Lung (tissue), 16 donors: Measurements from ENCODE around the gene PRSS23. TPM values are rescaled to one million over a fixed set of nuclear protein-coding genes. Genes with fewer than 3 reads are reported as not detected.

ENCODE experiments used
- ATAC-seq: fragments of 200-7000 bp; cut with Tn5 transposase; one replicate; pipeline ENCODE4 v1.9.1; 2020; ENCODE audit warnings: moderate number of reproducible peaks; ENCODE audit not compliant: insufficient read depth, low FRiP score
- DNase-seq, 3 donors: peaks; one replicate each; pipeline ENCODE4 v3.0.0-alpha.2; 2013 to 2017
- H3K27ac ChIP-seq, 2 donors: one replicate each; pipeline ENCODE4 v1.5.1; 2013; ENCODE audit warnings: mild to moderate bottlenecking in 2 of 2, moderate library complexity in 2 of 2, control low read depth in 1 of 2, inconsistent platforms in 1 of 2, low read depth in 1 of 2, low read length in 1 of 2
- H3K27me3 ChIP-seq, 3 donors: one replicate each; pipeline ENCODE4 v1.5.1; 2013; ENCODE audit warnings: low read length in 2 of 3; ENCODE audit not compliant: control insufficient read depth in 3 of 3, insufficient read depth in 3 of 3
- H3K36me3 ChIP-seq, 4 donors: one replicate each; pipeline ENCODE4 v1.5.1; 2013; ENCODE audit warnings: low read length in 4 of 4, mild to moderate bottlenecking in 1 of 4, moderate library complexity in 1 of 4; ENCODE audit not compliant: control insufficient read depth in 4 of 4, insufficient read depth in 4 of 4
- H3K4me1 ChIP-seq, 5 donors: one replicate each; pipeline ENCODE4 v1.5.1; 2013; ENCODE audit warnings: low read length in 5 of 5, mild to moderate bottlenecking in 2 of 5, moderate library complexity in 1 of 5; ENCODE audit not compliant: control insufficient read depth in 5 of 5, insufficient read depth in 5 of 5
- H3K4me3 ChIP-seq: one replicate; pipeline ENCODE4 v1.5.1; 2013; ENCODE audit warnings: mild to moderate bottlenecking, control low read depth, moderate library complexity
- H3K9ac ChIP-seq, 2 donors: one replicate each; pipeline ENCODE4 v1.5.1; 2013; ENCODE audit warnings: low read length in 2 of 2, control low read depth in 1 of 2; ENCODE audit not compliant: insufficient read depth in 1 of 2
- H3K9me3 ChIP-seq, 4 donors: one replicate each; pipeline ENCODE4 v1.5.1; 2013; ENCODE audit warnings: low read length in 3 of 4, mild to moderate bottlenecking in 1 of 4, moderate library complexity in 1 of 4; ENCODE audit not compliant: control insufficient read depth in 4 of 4, insufficient read depth in 3 of 4
- CTCF ChIP-seq: IDR thresholded peaks from 2 replicates; pipeline ENCODE4 v1.5.1; 2012; ENCODE audit warnings: mild to moderate bottlenecking; ENCODE audit errors: control extremely low read depth, extremely low read depth
- WGBS, 2 donors: extraction: QIAGEN DNeasy Blood & Tissue Kit; methylation state at CpG; one replicate each; pipeline ENCODE4 v1.1.7; 2013; 5-methylcytosine and 5-hydroxymethylcytosine counted together
- long read RNA-seq, 5 donors: transcript quantifications; one replicate each; lab custom pipeline, GENCODE V29; 2026
- polyA plus RNA-seq, 2 donors: library from polyadenylated mRNA; stranded (reverse); fragments of 200-250 nt; gene quantifications; one replicate each; pipeline ENCODE4 v1.2.1, GENCODE V29; 2013
- total RNA-seq, 2 donors: library from RNA; depleted of rRNA in 1 of 2; stranded (reverse); fragments of >200 nt in 1 of 2; gene quantifications; one replicate each; pipeline ENCODE4 v1.2.1, GENCODE V29; 2014 to 2021
- donor health status: control.
- donor health status: control.
- donor health status: Bipolar disorder and iron deficiency.
- donor health status: healthy.
- donor health status: DM: yes; HTN: yes; CAD: no.

The PRSS23 gene
- 10 to 100 TPM; 19.3 to 86.7 TPM for total RNA-seq
- 10 to 100 TPM in 1 of 2 donors, 1 to 10 TPM in 1; 9.9 to 50.8 TPM for polyA plus RNA-seq
- long read RNA-seq, donor 1, full-length matches to known transcripts = 68 of 68 reads
- long read RNA-seq, donor 1, partial matches to known transcripts = 0 of 68 reads
- long read RNA-seq, donor 1, other reads (novel, unspliced or antisense) = 0 of 68 reads
- long read RNA-seq, donor 2, full-length matches to known transcripts = 27 of 27 reads
- long read RNA-seq, donor 2, partial matches to known transcripts = 0 of 27 reads
- long read RNA-seq, donor 2, other reads (novel, unspliced or antisense) = 0 of 27 reads
- long read RNA-seq, donor 3, full-length matches to known transcripts = 21 of 21 reads
- long read RNA-seq, donor 3, partial matches to known transcripts = 0 of 21 reads
- long read RNA-seq, donor 3, other reads (novel, unspliced or antisense) = 0 of 21 reads
- long read RNA-seq, donor 4, full-length matches to known transcripts = 30 of 48 reads
- long read RNA-seq, donor 4, partial matches to known transcripts = 18 of 48 reads
- long read RNA-seq, donor 4, other reads (novel, unspliced or antisense) = 0 of 48 reads
- long read RNA-seq, donor 5, full-length matches to known transcripts = 77 of 100 reads
- long read RNA-seq, donor 5, partial matches to known transcripts = 23 of 100 reads
- long read RNA-seq, donor 5, other reads (novel, unspliced or antisense) = 0 of 100 reads

- peak; percentile 87 for ATAC-seq
- H3K27me3 ChIP-seq = peaks cover 0 to 10% (median 0%) of the 10 kb centered on the region in 3 donors
- no peaks in the 10 kb centered on the region for H3K36me3 ChIP-seq
- no peak for TF ChIP-seq CTCF
- peak within 1 kb of the TSS; percentile 72 for H3K4me3 ChIP-seq
- peak; percentile 70 to 85 (median 80) for DNase-seq
- H3K27ac ChIP-seq = peak within 1 kb of the TSS in 1 of 2 donors; percentile 61
- peaks cover 0 to 27% (median 0%) of the 10 kb centered on the region in 5 donors for H3K4me1 ChIP-seq
- no peaks in the 10 kb centered on the region for H3K9me3 ChIP-seq
- peak within 1 kb of the TSS; percentile 17 to 65 for H3K9ac ChIP-seq
- WGBS, 2 donors = 1 to 2% methylated on average over 60 to 97 of the region's 97 CpGs
These were observed at the start of gene PRSS23 for GRCh38 chr11:86800076-86800959. TSS of gene PRSS23 (plus strand) at chr11:86800542. CDS start at chr11:86807644, 7,102 bp downstream.

- DNase-seq (no peak), ATAC-seq (no peak)
- no peaks in the 10 kb centered on the region for H3K27me3 ChIP-seq
- TF ChIP-seq CTCF = no peak
- no peak overlapping the region for H3K9ac ChIP-seq
- peaks cover 0 to 19% (median 0%) of the 10 kb centered on the region in 5 donors for H3K4me1 ChIP-seq
- 61 to 81% methylated on average over 3 of the region's 3 CpGs for WGBS, 2 donors
- H3K4me3 ChIP-seq = no peak overlapping the region
- no peak overlapping the region for H3K27ac ChIP-seq
- no peaks in the 10 kb centered on the region for H3K36me3 ChIP-seq
- H3K9me3 ChIP-seq = no peaks in the 10 kb centered on the region
These were observed 46.9 kb upstream of the PRSS23 start for GRCh38 chr11:86753459-86753858.

- ATAC-seq (no peak), DNase-seq (no peak)
- no peak overlapping the region for H3K27ac ChIP-seq
- H3K36me3 ChIP-seq = no peaks in the 10 kb centered on the region
- H3K4me1 ChIP-seq = peaks cover 0 to 11% (median 0%) of the 10 kb centered on the region in 5 donors
- no peak for TF ChIP-seq CTCF
- no peaks in the 10 kb centered on the region for H3K27me3 ChIP-seq
- no peak overlapping the region for H3K9ac ChIP-seq
- no peaks in the 10 kb centered on the region for H3K9me3 ChIP-seq
- no peak overlapping the region for H3K4me3 ChIP-seq
These were observed 45.2 kb upstream of the PRSS23 start for GRCh38 chr11:86755146-86755545.
